Measurements from ENCODE around the gene CDS1. TPM values are rescaled to one million over a fixed set of nuclear protein-coding genes. Genes with fewer than 3 reads are reported as not detected.

Gene CDS1
- total RNA-seq, 1 donor from 2014 or later, result 0.65 TPM

Other genes starting within 250 kb of the CDS1 start
- not detected for gene NKX6-1, start 83.8 kb upstream of the CDS1 start, total RNA-seq